Kasumi-1 (cell line): ENCODE data around the gene EDAR.

Experiments
- DNase-seq, 2 experiments: peaks; one replicate each; lab custom pipeline; 2025; lab: John Stamatoyannopoulos, UW

Gene EDAR

GRCh38 chr2:109001201-109001600, 12.2 kb upstream of the EDAR start:
- no peak for DNase-seq

GRCh38 chr2:109000738-109001137, 11.7 kb upstream of the EDAR start:
- no peak for DNase-seq

- no peak for DNase-seq
These were observed 9.9 kb upstream of the EDAR start for GRCh38 chr2:108998911-108999310.

GRCh38 chr2:108994178-108994577, 5.2 kb upstream of the EDAR start:
- DNase-seq, result no peak

GRCh38 chr2:108993095-108993937, 4.3 kb upstream of the EDAR start:
- no peak for DNase-seq

GRCh38 chr2:108988076-108988795, 784 bp downstream of the EDAR start:
- no peak for DNase-seq

- DNase-seq, result no peak
These were observed 2.0 kb downstream of the EDAR start for GRCh38 chr2:108986916-108987510.

- DNase-seq, result no peak
These were observed 5.4 kb downstream of the EDAR start for GRCh38 chr2:108983610-108984009.

GRCh38 chr2:108983061-108983460, 6.0 kb downstream of the EDAR start:
- DNase-seq, result no peak

GRCh38 chr2:108982259-108982679, 6.8 kb downstream of the EDAR start:
- no peak for DNase-seq

- DNase-seq, result no peak
These were observed 7.2 kb downstream of the EDAR start for GRCh38 chr2:108981846-108982245.

- DNase-seq, result no peak
These were observed 8.9 kb downstream of the EDAR start for GRCh38 chr2:108980076-108980475.

GRCh38 chr2:108979461-108979860, 9.6 kb downstream of the EDAR start:
- no peak for DNase-seq

- no peak for DNase-seq
These were observed 10.3 kb downstream of the EDAR start for GRCh38 chr2:108978709-108979111.

GRCh38 chr2:108975613-108976435, 13.2 kb downstream of the EDAR start:
- no peak for DNase-seq

GRCh38 chr2:108974674-108975073, 14.3 kb downstream of the EDAR start:
- no peak for DNase-seq

- DNase-seq, result no peak
These were observed 16.4 kb downstream of the EDAR start for GRCh38 chr2:108972663-108973062.

GRCh38 chr2:108971661-108972566, 17.1 kb downstream of the EDAR start:
- DNase-seq, result no peak

- no peak for DNase-seq
These were observed 18.7 kb downstream of the EDAR start for GRCh38 chr2:108970369-108970768.

GRCh38 chr2:108969856-108970255, 19.2 kb downstream of the EDAR start:
- DNase-seq, result no peak

GRCh38 chr2:108968619-108969018, 20.4 kb downstream of the EDAR start:
- no peak for DNase-seq
